Adrenal gland (tissue), 12 donors: ENCODE results near the gene SPOCK3. TPM values are rescaled to one million over a fixed set of nuclear protein-coding genes. Genes with fewer than 3 reads are reported as not detected.

ENCODE experiments used
- DNase-seq, 7 donors: peaks; one replicate each; pipeline ENCODE4 v3.0.0-alpha.2; 2019 to 2020
- H3K27ac ChIP-seq, 5 donors: fragments of 200-600 bp; sonication (generic) in 4 of 5; 1 replicate in 3 of 5; 2 replicates in 2 of 5; pipeline versions ENCODE4 v1.5.1 to v1.8.0; 2016 to 2020; ENCODE audit warnings: mild to moderate bottlenecking in 1 of 5
- H3K27me3 ChIP-seq: fragments of 200-600 bp; 2 replicates; pipeline ENCODE4 v1.8.0; 2021
- H3K36me3 ChIP-seq, 2 donors: fragments of 200-600 bp; replicated peaks in 1 of 2; 1 replicate in 1 of 2; 2 replicates in 1 of 2; pipeline versions ENCODE4 v1.5.1 to v1.8.0; 2018 to 2022
- H3K4me1 ChIP-seq, 2 donors: fragments of 200-600 bp; replicated peaks in 1 of 2; 1 replicate in 1 of 2; 2 replicates in 1 of 2; pipeline versions ENCODE4 v1.5.1 to v1.8.0; 2018 to 2021
- H3K4me3 ChIP-seq, 4 donors: fragments of 200-600 bp; sonication (generic) in 3 of 4; one replicate each; pipeline ENCODE4 v1.5.1; 2016 to 2018
- H3K9me3 ChIP-seq, 3 donors: fragments of 200-600 bp; sonication (generic) in 1 of 3; replicated peaks in 1 of 3; 1 replicate in 2 of 3; 2 replicates in 1 of 3; pipeline versions ENCODE4 v1.5.1 to v1.8.0; 2016 to 2021
- POLR2A ChIP-seq, 2 donors: fragments of 450-650 bp; IDR thresholded peaks; one replicate each; pipeline ENCODE4 v1.6.1; 2017; ENCODE audit warnings: antibody characterized with exemption in 2 of 2, mild to moderate bottlenecking in 2 of 2, moderate library complexity in 1 of 2
- WGBS, 4 donors: extraction: QIAGEN DNeasy Blood & Tissue Kit in 2 of 4; methylation state at CpG; one replicate each; pipeline versions ENCODE4 v1.1.5 to v1.1.7; 2013 to 2017; 5-methylcytosine and 5-hydroxymethylcytosine counted together
- intact Hi-C, 2 donors: fragments of 100-400 bp; cut with DNase I; formaldehyde crosslinking; loops; one replicate each; pipeline versions ENCODE4 v1.14.1 to v1.15.0; 2022 to 2023
- polyA plus RNA-seq, 3 donors: library from polyadenylated mRNA; stranded (reverse); fragments of 200-250 nt in 2 of 3; fragments of 350-450 nt in 1 of 3; fragmentation: Illumina TruSeq in 1 of 3; extraction: RNeasy Lipid Tissue Mini Kit (QIAGEN cat#74804) in 1 of 3; gene quantifications; one replicate each; pipeline ENCODE4 v1.2.3, GENCODE V29; 2013 to 2014
- total RNA-seq, 9 donors: library from RNA; depleted of rRNA in 4 of 9; stranded (reverse); fragments of >200 nt in 4 of 9; fragments of 120-200 nt in 1 of 9; fragmentation: NEBNext Ultra II Directional in 1 of 9; extraction: Animal tissue kit (Norgen Biotek cat#: 25700) in 1 of 9; gene quantifications; one replicate each; pipeline versions ENCODE4 v1.1.0 to v1.2.4, GENCODE V29; 2013 to 2023
- TF ChIP-seq, protein P1 (sequence below), 6 experiments: fragments of 450-650 bp in 4 of 6; fragments of 200-600 bp in 2 of 6; sonication (generic) in 1 of 6; IDR thresholded peaks; 1 replicate in 5 of 6; 2 replicates in 1 of 6; pipeline versions ENCODE4 v1.5.1 to v1.8.0; 2016 to 2021; ENCODE audit warnings: antibody characterized with exemption in 6 of 6, mild to moderate bottlenecking in 2 of 6, moderate library complexity in 1 of 6
- donor health status: healthy with polysubstance abuse.
- donor health status: Bipolar disorder and iron deficiency.
- donor health status: DM: yes; HTN: yes; CAD: no.
- donor health status: DM: no; HTN: no; CAD: no.
- donor health status: DM: no; HTN: no; CAD: no.
- donor health status: DM: yes; HTN: yes; CAD: no.

The SPOCK3 gene
- total and polyA plus RNA-seq, 12 donors, result 0.18 to 30.3 (median 3.0) TPM; not detected in 1

GRCh38 chr4:167028976-167029375 is 205.3 kb downstream of the SPOCK3 start:
- Histone ChIP-seq H3K4me3 (no peak overlapping the region), H3K9me3 (no peaks in the 10 kb centered on the region), H3K27me3 (no peaks in the 10 kb centered on the region), H3K36me3 (no peaks in the 10 kb centered on the region), H3K4me1 (no peaks in the 10 kb centered on the region), H3K27ac (no peak overlapping the region)
- TF ChIP-seq, protein P1, sequence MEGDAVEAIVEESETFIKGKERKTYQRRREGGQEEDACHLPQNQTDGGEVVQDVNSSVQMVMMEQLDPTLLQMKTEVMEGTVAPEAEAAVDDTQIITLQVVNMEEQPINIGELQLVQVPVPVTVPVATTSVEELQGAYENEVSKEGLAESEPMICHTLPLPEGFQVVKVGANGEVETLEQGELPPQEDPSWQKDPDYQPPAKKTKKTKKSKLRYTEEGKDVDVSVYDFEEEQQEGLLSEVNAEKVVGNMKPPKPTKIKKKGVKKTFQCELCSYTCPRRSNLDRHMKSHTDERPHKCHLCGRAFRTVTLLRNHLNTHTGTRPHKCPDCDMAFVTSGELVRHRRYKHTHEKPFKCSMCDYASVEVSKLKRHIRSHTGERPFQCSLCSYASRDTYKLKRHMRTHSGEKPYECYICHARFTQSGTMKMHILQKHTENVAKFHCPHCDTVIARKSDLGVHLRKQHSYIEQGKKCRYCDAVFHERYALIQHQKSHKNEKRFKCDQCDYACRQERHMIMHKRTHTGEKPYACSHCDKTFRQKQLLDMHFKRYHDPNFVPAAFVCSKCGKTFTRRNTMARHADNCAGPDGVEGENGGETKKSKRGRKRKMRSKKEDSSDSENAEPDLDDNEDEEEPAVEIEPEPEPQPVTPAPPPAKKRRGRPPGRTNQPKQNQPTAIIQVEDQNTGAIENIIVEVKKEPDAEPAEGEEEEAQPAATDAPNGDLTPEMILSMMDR (IDR thresholded peaks at IDR 0.05), result no peak
- TF ChIP-seq POLR2A (IDR thresholded peaks at IDR 0.05), result no peak
- DNase-seq, result no peak
- WGBS, 4 donors, result 70 to 81% (median 75%) methylated on average over 3 of the region's 3 CpGs
- intact Hi-C loops, result no loop called here

DNA sequence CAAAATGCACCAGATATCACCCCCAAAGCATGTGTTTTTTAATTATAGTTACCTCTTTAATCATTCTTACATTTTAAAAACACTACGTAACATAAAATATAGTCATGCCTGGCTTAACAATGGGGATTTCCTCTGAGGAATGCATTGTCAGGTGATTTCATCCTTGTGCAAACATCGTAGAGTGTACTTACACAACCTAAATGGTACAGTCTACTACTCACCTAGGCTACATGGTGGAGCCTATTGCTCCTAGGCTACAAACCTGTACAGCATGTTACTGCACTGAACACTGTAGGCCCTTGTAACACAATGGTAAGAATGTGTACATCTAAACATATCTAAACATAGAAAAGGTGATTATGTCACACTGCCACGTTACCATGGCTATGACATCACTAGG is 208.6 kb downstream of the SPOCK3 start:
- Histone ChIP-seq H3K36me3 (no peaks in the 10 kb centered on the region), H3K9me3 (no peaks in the 10 kb centered on the region), H3K27me3 (no peaks in the 10 kb centered on the region), H3K27ac (no peak overlapping the region), H3K4me1 (no peaks in the 10 kb centered on the region), H3K4me3 (no peak overlapping the region)
- intact Hi-C loops, result no loop called here
- no peak for DNase-seq
- TF ChIP-seq, protein P1 (IDR thresholded peaks at IDR 0.05), result no peak
- TF ChIP-seq POLR2A (IDR thresholded peaks at IDR 0.05), result no peak
- 79 to 88% (median 84%) methylated on average over 3 of the region's 3 CpGs for WGBS, 4 donors

GRCh38 chr4:167023364-167023925 is 210.8 kb downstream of the SPOCK3 start:
- no peak overlapping the region for H3K27ac ChIP-seq
- intact Hi-C loops, result loop anchor here in 1 of 2 donors (5.0 kb wide), 1 partner anchor 1054 kb away; no protein-coding TSS in a partner anchor
- 54 to 67% (median 55%) methylated on average over 4 of the region's 4 CpGs for WGBS, 4 donors
- H3K36me3 ChIP-seq, result no peaks in the 10 kb centered on the region
- no peak for TF ChIP-seq POLR2A (IDR thresholded peaks at IDR 0.05)
- TF ChIP-seq, protein P1 (IDR thresholded peaks at IDR 0.05), result no peak
- H3K4me1 ChIP-seq, result no peaks in the 10 kb centered on the region
- H3K4me3 ChIP-seq, result no peak overlapping the region
- DNase-seq, result no peak
- H3K9me3 ChIP-seq, result no peaks in the 10 kb centered on the region
- no peaks in the 10 kb centered on the region for H3K27me3 ChIP-seq

DNA sequence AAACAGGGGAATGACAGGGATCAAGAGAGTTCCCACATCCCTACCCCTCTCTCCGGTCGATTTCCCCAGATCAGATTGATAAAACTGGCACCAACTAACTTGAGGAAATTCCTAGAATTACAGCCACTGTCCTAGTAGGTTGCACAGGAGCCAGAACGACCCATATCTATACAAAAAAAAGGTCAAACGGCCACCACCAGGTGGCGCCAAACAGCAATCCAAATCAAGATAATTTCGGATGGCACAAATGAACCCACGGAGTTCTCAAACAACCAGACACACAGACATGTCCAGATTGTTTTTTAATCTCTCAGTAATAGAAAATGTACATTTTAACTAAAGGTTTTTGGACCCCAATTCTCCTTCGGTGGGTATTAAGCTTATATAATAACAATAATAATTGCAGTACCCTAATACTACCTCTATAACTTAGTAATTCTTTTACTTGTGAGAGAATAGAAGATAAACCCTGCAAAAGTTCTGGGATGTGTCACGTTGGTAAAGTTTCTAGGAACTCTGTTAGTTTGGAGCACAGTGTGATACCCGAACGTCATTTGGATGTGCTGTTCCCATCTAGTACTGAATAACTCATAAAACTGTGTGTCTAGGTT is 212.6 kb downstream of the SPOCK3 start:
- no peak overlapping the region for H3K4me3 ChIP-seq
- H3K27me3 ChIP-seq, result no peaks in the 10 kb centered on the region
- no peaks in the 10 kb centered on the region for H3K9me3 ChIP-seq
- DNase-seq, result peak; percentile 43 to 90 (median 69)
- 18 to 25% (median 21%) methylated on average over 11 of the region's 11 CpGs for WGBS, 4 donors
- no peaks in the 10 kb centered on the region for H3K36me3 ChIP-seq
- intact Hi-C loops, result loop anchor here in 1 of 2 donors (5.0 kb wide), 1 partner anchor 1056 kb away; no protein-coding TSS in a partner anchor
- H3K4me1 ChIP-seq, result no peaks in the 10 kb centered on the region
- H3K27ac ChIP-seq, result no peak overlapping the region
- TF ChIP-seq POLR2A (IDR thresholded peaks at IDR 0.05), result no peak
- TF ChIP-seq, protein P1 (IDR thresholded peaks at IDR 0.05), result peak; percentile 53 to 93 (median 68)
